CD4-positive, alpha-beta T cell (primary cell): ENCODE measurements around the gene CYTH4. TPM values are rescaled to one million over a fixed set of nuclear protein-coding genes. Genes with fewer than 3 reads are reported as not detected.
A peak's percentile ranks its signal among the peaks of the same experiment; 100 is the strongest.

Experiments used
- ATAC-seq: fragments of 200-7000 bp; cut with Tn5 transposase; one replicate; pipeline ENCODE4 v1.10.0; 2022; ENCODE audit warnings: mild to moderate bottlenecking; ENCODE audit not compliant: poor library complexity
- CTCF ChIA-PET: fragments of 350-600 bp; sonication (Branson Sonifier 250); formaldehyde crosslinking; loops from one replicate; lab custom pipeline; 2021; ENCODE audit warnings: antibody characterized with exemption, inconsistent platforms; lab: Charles Lee
- POLR2A ChIA-PET: fragments of 350-600 bp; sonication (Branson Sonifier 250); formaldehyde crosslinking; loops from one replicate; lab custom pipeline; 2021; ENCODE audit warnings: antibody characterized with exemption, inconsistent platforms; lab: Charles Lee
- DNase-seq, 14 experiments: peaks; one replicate each; pipeline ENCODE4 v3.0.0-alpha.2; 2013 to 2020; ENCODE audit warnings: mixed read lengths in 2 of 14
- H3K27ac ChIP-seq, 2 donors: one replicate each; pipeline versions ENCODE4 v1.5.1 to v1.7.0; 2013; ENCODE audit warnings: low read length in 2 of 2, low read depth in 1 of 2, mild to moderate bottlenecking in 1 of 2
- H3K27me3 ChIP-seq, 2 experiments: 1 replicate in 1 of 2; 2 replicates in 1 of 2; pipeline versions ENCODE4 v1.6.1 to v1.7.0; 2013; ENCODE audit warnings: low read length in 2 of 2, control low read depth in 1 of 2, mild to moderate bottlenecking in 1 of 2, moderate library complexity in 1 of 2; ENCODE audit not compliant: insufficient read depth in 2 of 2, control insufficient read depth in 1 of 2
- H3K36me3 ChIP-seq: one replicate; pipeline ENCODE4 v1.6.1; 2013; ENCODE audit warnings: low read length, control low read depth; ENCODE audit not compliant: insufficient read depth
- H3K4me1 ChIP-seq: one replicate; pipeline ENCODE4 v1.6.1; 2013; ENCODE audit warnings: low read length, control low read depth; ENCODE audit not compliant: insufficient read depth
- H3K4me3 ChIP-seq: one replicate; pipeline ENCODE4 v1.5.1; 2013; ENCODE audit warnings: mild to moderate bottlenecking, low read length, moderate library complexity
- H3K9me3 ChIP-seq, 2 experiments: 1 replicate in 1 of 2; 2 replicates in 1 of 2; pipeline versions ENCODE4 v1.6.1 to v1.7.0; 2013; ENCODE audit warnings: low read length in 2 of 2, mild to moderate bottlenecking in 2 of 2, control low read depth in 1 of 2, moderate library complexity in 1 of 2; ENCODE audit not compliant: control insufficient read depth in 1 of 2, insufficient read depth in 1 of 2
- H3K27ac Mint-ChIP-seq: one replicate; pipeline ENCODE4 v1.8.0; 2020; ENCODE audit warnings: mixed read lengths
- H3K27me3 Mint-ChIP-seq: one replicate; pipeline ENCODE4 v1.8.0; 2021; ENCODE audit warnings: mixed read lengths
- H3K36me3 Mint-ChIP-seq: one replicate; pipeline ENCODE4 v1.8.0; 2021; ENCODE audit warnings: low read depth, mixed read lengths
- H3K4me1 Mint-ChIP-seq: one replicate; pipeline ENCODE4 v1.8.0; 2021; ENCODE audit warnings: low read depth, mixed read lengths
- H3K4me3 Mint-ChIP-seq: one replicate; pipeline ENCODE4 v1.8.0; 2020; ENCODE audit warnings: mild to moderate bottlenecking, mixed read lengths
- H3K9me3 Mint-ChIP-seq: one replicate; pipeline ENCODE4 v1.8.0; 2020; ENCODE audit warnings: mixed read lengths
- intact Hi-C, 2 experiments: fragments of 100-400 bp; cut with DNase I in 1 of 2; cut with micrococcal nuclease in 1 of 2; formaldehyde crosslinking; loops; one replicate each; pipeline versions ENCODE4 v1.15.1 to v1.9.0; 2023 to 2025; cut with DNase I, micrococcal nuclease
- total RNA-seq, 174 experiments: library from RNA in 2 of 174; stranded (reverse) in 2 of 174; gene quantifications; one replicate each; pipeline ENCODE4 v1.2.3 and lab custom pipeline; 2021 to 2026
- TF ChIP-seq, protein P1 (sequence below): fragments of 200-600 bp; IDR thresholded peaks from one replicate; pipeline ENCODE4 v1.8.0; 2022; ENCODE audit warnings: antibody characterized with exemption, mild to moderate bottlenecking

The CYTH4 gene
- total RNA-seq, 2 experiments from 2014 or later: 134 to 138 TPM

DNA sequence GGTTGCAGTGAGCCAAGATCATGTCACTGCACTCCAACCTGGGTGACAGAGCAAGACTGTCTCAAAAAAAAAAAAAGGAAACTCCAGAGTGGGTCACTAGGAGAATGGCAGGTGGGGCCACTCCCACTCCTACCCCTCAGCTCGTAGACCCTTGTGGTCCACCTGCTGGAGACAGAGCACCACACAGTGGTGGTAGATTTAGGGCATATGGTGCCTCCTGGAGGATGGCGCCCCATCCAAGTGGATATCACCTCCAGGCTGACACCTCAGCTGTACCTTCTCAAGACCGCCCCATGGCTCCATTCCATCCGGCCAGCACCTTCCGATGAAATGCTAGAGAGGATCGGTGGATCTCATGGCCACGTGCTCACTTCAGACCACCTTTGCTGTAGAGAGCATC lies 6.2 kb downstream of the CYTH4 start:
- ChIA-PET CTCF (no interaction called here), POLR2A (no interaction called here)
- Histone ChIP-seq H3K27ac (no peak overlapping the region), H3K4me3 (no peak overlapping the region), H3K4me1 (peaks cover 84% of the 10 kb centered on the region), H3K27me3 (no peaks in the 10 kb centered on the region), H3K9me3 (peaks cover 0 to 5% of the 10 kb centered on the region in 2 experiments), H3K36me3 (peaks cover 78% of the 10 kb centered on the region)
- intact Hi-C loops: no loop called here
- Mint-ChIP-seq H3K4me1 (peaks cover 82% of the 10 kb centered on the region), H3K27ac (peak overlapping the region; percentile 74), H3K36me3 (peaks cover 96% of the 10 kb centered on the region), H3K4me3 (no peak overlapping the region), H3K27me3 (no peaks in the 10 kb centered on the region), H3K9me3 (no peaks in the 10 kb centered on the region)
- no peak for DNase-seq
- no peak for ATAC-seq
- TF ChIP-seq, protein P1, sequence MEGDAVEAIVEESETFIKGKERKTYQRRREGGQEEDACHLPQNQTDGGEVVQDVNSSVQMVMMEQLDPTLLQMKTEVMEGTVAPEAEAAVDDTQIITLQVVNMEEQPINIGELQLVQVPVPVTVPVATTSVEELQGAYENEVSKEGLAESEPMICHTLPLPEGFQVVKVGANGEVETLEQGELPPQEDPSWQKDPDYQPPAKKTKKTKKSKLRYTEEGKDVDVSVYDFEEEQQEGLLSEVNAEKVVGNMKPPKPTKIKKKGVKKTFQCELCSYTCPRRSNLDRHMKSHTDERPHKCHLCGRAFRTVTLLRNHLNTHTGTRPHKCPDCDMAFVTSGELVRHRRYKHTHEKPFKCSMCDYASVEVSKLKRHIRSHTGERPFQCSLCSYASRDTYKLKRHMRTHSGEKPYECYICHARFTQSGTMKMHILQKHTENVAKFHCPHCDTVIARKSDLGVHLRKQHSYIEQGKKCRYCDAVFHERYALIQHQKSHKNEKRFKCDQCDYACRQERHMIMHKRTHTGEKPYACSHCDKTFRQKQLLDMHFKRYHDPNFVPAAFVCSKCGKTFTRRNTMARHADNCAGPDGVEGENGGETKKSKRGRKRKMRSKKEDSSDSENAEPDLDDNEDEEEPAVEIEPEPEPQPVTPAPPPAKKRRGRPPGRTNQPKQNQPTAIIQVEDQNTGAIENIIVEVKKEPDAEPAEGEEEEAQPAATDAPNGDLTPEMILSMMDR: no peak

DNA sequence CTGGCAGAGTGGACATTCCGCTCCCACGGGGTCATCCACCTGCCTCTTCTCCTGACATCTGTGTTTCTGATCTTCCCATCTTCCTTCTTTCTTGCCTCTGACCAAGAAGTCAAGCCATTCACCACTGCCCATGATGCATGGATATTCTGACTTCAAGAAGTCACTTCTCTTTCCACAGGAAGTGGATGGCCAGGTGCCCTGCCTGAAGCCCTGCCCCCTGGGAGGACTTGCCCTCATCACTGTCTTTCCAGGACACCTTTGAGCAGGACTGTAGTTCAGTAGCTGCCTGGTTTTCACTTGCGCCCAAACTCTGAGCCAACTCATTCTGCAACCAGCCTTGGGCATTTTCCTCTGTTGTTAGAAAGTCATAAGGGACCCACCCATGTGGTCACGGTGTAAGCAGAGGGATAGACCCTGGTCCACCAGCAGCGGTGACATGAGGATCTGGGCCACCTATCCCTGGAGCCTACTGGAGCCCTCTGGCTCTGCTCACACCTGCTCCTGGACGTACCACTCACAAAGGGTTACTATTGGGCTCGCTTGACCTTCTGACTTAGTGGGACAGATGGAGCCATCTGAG lies 6.9 kb downstream of the CYTH4 start:
- Mint-ChIP-seq H3K4me3 (peak overlapping the region; percentile 12), H3K36me3 (peaks cover 96% of the 10 kb centered on the region), H3K4me1 (peaks cover 83% of the 10 kb centered on the region), H3K9me3 (no peaks in the 10 kb centered on the region), H3K27ac (peak overlapping the region; percentile 74), H3K27me3 (no peaks in the 10 kb centered on the region)
- ChIA-PET POLR2A (no interaction called here), CTCF (no interaction called here)
- Histone ChIP-seq H3K9me3 (peaks cover 0 to 5% of the 10 kb centered on the region in 2 experiments), H3K4me1 (peaks cover 81% of the 10 kb centered on the region), H3K27me3 (no peaks in the 10 kb centered on the region), H3K27ac (no peak overlapping the region), H3K36me3 (peaks cover 83% of the 10 kb centered on the region), H3K4me3 (no peak overlapping the region)
- DNase-seq (no peak), ATAC-seq (no peak)
- intact Hi-C loops: no loop called here
- TF ChIP-seq, protein P1: no peak

DNA sequence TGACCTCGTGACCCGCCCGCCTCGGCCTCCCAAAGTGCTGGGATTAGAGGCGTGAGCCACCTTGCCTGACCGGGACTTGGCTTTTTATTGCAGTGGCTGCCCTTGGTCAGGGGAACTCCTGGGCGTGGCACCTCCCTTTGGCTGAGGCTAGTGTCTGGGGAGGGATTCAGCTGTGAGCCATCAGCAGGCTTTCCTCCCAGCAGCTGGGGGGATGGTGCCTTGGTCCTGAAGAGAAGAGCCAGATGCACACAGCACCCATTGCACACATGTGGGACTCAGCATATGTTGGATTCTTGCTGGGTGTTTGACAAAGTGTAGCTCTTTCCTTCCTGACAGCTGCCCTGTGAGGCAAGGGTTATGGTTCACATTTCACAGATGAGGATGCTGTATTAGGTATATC lies 8.4 kb downstream of the CYTH4 start:
- Histone ChIP-seq H3K27ac (no peak overlapping the region), H3K9me3 (peaks cover 0 to 5% of the 10 kb centered on the region in 2 experiments), H3K36me3 (peaks cover 95% of the 10 kb centered on the region), H3K4me1 (peaks cover 81% of the 10 kb centered on the region), H3K4me3 (no peak overlapping the region), H3K27me3 (no peaks in the 10 kb centered on the region)
- DNase-seq (no peak), ATAC-seq (no peak)
- POLR2A ChIA-PET: interaction anchor here (1.7 kb wide), 1 partner anchor 10 kb away, joined by 7 read pairs; no protein-coding TSS in a partner anchor
- Mint-ChIP-seq H3K4me1 (peaks cover 77% of the 10 kb centered on the region), H3K9me3 (no peaks in the 10 kb centered on the region), H3K27ac (no peak overlapping the region), H3K36me3 (peaks cover 96% of the 10 kb centered on the region), H3K4me3 (no peak overlapping the region), H3K27me3 (no peaks in the 10 kb centered on the region)
- intact Hi-C loops: no loop called here
- CTCF ChIA-PET: interaction anchor here (0.7 kb wide), 1 partner anchor 45 kb away, joined by 3 read pairs; no protein-coding TSS in a partner anchor
- TF ChIP-seq, protein P1: no peak
